IPS-20b (cell line): ENCODE measurements around the gene RFC1.

ENCODE experiments used
- H3K27ac ChIP-seq: one replicate; pipeline ENCODE4 v1.5.1; 2013; ENCODE audit warnings: low read length
- H3K27me3 ChIP-seq: 2 replicates; pipeline ENCODE4 v1.6.1; 2013; ENCODE audit warnings: mild to moderate bottlenecking, low read length, inconsistent platforms; ENCODE audit not compliant: insufficient read depth
- H3K36me3 ChIP-seq: 2 replicates; pipeline ENCODE4 v1.6.1; 2013; ENCODE audit warnings: low read depth, mild to moderate bottlenecking, inconsistent platforms, low read length, moderate library complexity; ENCODE audit not compliant: insufficient read depth
- H3K4me1 ChIP-seq: 2 replicates; pipeline ENCODE4 v1.6.1; 2013; ENCODE audit warnings: mild to moderate bottlenecking, control low read depth, inconsistent platforms, low read length, moderate library complexity; ENCODE audit not compliant: insufficient read depth
- H3K4me3 ChIP-seq: 2 replicates; pipeline ENCODE4 v1.5.1; 2013; ENCODE audit warnings: mild to moderate bottlenecking, low read length, inconsistent platforms
- H3K9ac ChIP-seq: 2 replicates; pipeline ENCODE4 v1.6.1; 2013; ENCODE audit warnings: low read depth, mild to moderate bottlenecking, inconsistent platforms, low read length, moderate library complexity
- H3K9me3 ChIP-seq: 2 replicates; pipeline ENCODE4 v1.6.1; 2013; ENCODE audit warnings: mild to moderate bottlenecking, low read depth, low read length, inconsistent platforms; ENCODE audit not compliant: insufficient read depth

Gene RFC1

DNA sequence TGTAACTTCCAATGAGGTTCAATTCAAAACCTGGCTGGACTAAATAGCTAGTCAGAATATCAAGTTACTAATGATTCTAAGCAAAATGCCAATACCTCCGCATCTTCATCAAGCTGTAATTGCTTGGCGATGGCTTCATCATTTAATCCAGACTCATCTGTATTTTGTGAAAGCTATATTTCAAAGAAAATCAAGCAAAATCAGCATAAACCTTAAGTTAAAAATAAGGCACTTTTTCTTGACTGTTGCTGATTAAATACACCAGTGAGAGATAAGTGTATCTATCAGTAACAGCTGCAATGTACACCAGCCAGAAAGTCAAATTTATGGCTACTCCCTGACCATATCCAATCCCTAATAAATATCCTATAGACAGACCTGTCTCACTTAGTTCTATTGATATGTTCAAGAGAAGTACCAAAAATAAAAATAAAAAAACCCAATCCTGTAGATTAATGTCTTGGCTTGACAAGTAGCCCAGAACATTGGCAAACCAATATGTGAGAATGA is 39.6 kb downstream of the RFC1 start:
- no peaks in the 10 kb centered on the region for H3K9me3 ChIP-seq
- peaks cover 58% of the 10 kb centered on the region for H3K36me3 ChIP-seq

DNA sequence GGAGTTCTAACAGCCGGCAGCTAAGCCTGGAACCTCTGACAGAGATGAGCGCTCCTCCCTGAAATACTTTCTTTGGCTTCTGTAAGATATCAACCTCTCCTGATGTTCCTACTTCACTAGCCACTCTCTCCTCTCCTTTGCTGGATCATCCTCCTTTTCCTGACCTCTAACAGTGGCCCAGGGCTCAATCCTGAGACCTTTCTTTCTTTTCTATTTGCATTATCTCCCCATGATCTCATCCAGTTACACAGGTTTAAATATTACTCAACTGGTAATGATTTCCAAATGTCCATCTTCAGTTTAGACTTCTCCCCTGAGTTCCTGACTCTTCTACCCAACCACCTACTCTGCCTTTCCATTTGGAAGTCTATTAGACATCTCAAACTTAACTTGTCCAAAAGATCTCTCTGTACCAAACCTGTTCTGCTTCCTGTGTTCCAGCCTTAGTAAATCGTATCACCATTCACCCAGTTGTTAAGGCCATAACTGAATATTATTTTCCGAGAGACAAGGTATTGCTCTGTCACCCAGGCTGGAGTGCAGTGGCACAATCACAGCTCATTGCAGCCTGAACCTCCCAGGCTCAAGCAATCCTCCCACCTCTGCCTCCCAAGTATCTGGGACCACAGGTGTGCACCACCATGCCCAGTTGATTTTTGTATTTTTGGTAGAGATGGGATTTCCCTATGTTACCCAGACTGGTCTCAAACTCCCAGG is 41.1 kb downstream of the RFC1 start:
- no peak overlapping the region for H3K9ac ChIP-seq
- no peaks in the 10 kb centered on the region for H3K4me1 ChIP-seq
- H3K4me3 ChIP-seq: no peak overlapping the region
- H3K36me3 ChIP-seq: peaks cover 72% of the 10 kb centered on the region
- no peak overlapping the region for H3K27ac ChIP-seq
- H3K27me3 ChIP-seq: no peaks in the 10 kb centered on the region
- no peaks in the 10 kb centered on the region for H3K9me3 ChIP-seq

More for the DNA sequence above, 39.6 kb downstream of the RFC1 start:
- H3K4me3 ChIP-seq: no peak overlapping the region
- no peak overlapping the region for H3K27ac ChIP-seq
- H3K9ac ChIP-seq: no peak overlapping the region
- H3K27me3 ChIP-seq: no peaks in the 10 kb centered on the region
- H3K4me1 ChIP-seq: no peaks in the 10 kb centered on the region

DNA sequence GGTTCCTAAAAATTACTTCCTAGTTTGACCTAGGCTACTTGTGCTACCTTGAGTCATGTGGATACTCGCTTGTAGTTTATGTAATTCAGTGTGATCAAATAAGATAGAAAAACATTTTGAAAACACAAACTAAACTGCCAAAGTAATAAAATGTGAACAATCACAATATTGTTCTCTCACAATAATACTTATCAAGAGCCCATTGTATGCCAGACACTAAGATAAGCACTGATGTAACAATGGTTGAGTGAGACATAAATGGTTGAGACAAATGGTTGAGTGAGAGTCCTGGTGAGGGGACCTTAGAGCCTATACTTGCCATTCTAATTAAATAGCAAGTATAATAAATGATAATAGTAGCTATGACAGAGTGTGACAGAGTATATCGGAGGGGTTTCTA is 41.7 kb downstream of the RFC1 start:
- no peaks in the 10 kb centered on the region for H3K9me3 ChIP-seq
- no peaks in the 10 kb centered on the region for H3K27me3 ChIP-seq
- no peaks in the 10 kb centered on the region for H3K4me1 ChIP-seq
- H3K27ac ChIP-seq: no peak overlapping the region
- peaks cover 78% of the 10 kb centered on the region for H3K36me3 ChIP-seq
- H3K9ac ChIP-seq: no peak overlapping the region
- H3K4me3 ChIP-seq: no peak overlapping the region

DNA sequence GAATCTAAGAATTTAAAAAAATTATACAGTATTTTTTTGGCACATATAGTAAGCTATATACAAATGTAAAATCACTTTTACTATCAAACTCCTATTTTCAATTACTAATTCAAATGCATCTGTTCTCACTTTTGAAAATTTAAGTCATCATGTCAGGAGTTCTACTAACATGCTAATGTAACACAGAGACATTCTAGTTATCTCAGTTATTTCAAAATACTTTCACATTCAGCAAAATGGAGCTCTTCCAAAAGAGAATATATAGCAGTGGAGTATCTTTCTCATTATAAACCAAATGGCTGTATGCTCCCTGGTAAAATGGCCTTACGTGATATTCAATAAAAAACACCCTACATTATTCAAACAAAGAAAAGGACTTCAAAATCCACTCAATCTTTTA is 42.3 kb downstream of the RFC1 start:
- no peak overlapping the region for H3K27ac ChIP-seq
- no peak overlapping the region for H3K9ac ChIP-seq
- no peaks in the 10 kb centered on the region for H3K4me1 ChIP-seq
- no peak overlapping the region for H3K4me3 ChIP-seq
- no peaks in the 10 kb centered on the region for H3K27me3 ChIP-seq
- H3K9me3 ChIP-seq: no peaks in the 10 kb centered on the region
- peaks cover 84% of the 10 kb centered on the region for H3K36me3 ChIP-seq

DNA sequence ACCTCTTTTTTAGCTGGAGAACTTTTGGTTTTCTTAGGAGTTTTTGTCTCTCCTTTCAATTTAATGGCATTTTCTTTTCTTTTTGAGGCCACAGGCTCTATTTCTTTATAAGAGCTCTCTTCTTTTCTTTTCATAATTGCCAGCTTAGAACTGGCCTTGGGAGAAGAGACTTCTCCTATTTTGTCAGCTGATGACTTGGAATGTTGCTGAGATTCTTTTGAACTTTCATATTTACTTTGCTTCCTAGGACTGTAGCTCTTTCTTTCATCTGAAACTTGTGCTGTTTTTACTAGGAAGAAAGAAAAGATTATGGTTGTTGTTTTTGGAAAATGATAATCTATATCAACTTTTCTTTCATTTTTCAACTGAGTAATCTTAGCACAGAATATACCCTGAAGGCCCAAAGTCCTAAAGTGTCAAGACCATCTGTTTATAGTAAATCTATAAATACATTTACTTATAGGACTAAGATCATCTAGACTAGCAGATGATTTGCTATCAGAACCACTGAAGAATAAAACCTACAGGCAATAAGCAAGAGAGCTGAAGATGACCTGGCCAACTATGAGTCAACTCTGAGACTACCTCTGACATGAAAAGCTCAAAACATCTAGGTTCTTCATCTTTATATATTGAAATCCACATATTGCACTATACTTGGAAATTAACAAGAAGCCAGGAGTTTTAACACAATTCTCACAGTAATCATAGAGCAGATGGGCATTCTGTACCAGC is 45.6 kb downstream of the RFC1 start:
- no peaks in the 10 kb centered on the region for H3K27me3 ChIP-seq
- H3K36me3 ChIP-seq: peaks cover 85% of the 10 kb centered on the region
- H3K4me1 ChIP-seq: no peaks in the 10 kb centered on the region
- no peak overlapping the region for H3K9ac ChIP-seq
- no peak overlapping the region for H3K4me3 ChIP-seq
- no peaks in the 10 kb centered on the region for H3K9me3 ChIP-seq
- H3K27ac ChIP-seq: no peak overlapping the region

DNA sequence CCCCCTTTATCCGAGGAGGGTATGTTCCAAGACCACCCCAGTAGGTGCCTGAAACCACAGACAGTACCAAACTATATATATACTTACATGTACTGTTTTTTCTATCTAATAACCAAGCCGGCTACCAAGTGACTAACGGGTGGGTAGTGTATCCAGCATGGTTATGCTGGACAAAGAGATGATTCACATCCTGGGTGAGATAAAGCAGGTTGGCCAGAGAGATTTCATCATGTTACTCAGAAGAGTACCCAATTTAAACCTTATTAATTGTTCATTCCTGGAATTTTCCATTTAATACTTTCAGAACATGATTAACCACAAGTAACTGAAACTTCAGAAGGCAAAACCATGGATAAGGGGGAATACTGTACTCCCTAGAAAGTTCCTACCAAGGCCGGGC is 46.5 kb downstream of the RFC1 start:
- Histone ChIP-seq H3K27me3 (no peaks in the 10 kb centered on the region), H3K9ac (no peak overlapping the region), H3K9me3 (no peaks in the 10 kb centered on the region), H3K4me1 (no peaks in the 10 kb centered on the region), H3K36me3 (peaks cover 85% of the 10 kb centered on the region), H3K4me3 (no peak overlapping the region), H3K27ac (no peak overlapping the region)

DNA sequence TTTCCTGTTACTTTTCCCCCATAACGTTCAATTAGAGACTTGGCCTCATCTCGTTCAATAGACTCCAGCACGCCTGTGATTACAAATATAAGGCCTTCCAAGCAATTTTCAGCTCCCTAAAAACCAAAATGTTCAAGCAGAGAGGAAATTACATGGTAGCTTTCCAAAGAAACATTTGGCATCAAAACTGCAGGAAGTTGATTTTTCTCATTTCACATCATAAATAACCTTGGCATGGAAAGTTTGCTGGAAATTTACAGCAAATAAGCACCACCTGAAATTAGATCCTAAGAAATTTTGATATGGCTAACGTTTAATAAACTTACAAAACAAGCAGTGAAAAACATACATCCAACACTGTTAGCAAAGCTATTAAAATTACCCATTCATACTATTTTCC is 53.3 kb downstream of the RFC1 start:
- H3K9me3 ChIP-seq: no peaks in the 10 kb centered on the region
- H3K9ac ChIP-seq: no peak overlapping the region
- H3K4me3 ChIP-seq: no peak overlapping the region
- peaks cover 95% of the 10 kb centered on the region for H3K36me3 ChIP-seq
- no peak overlapping the region for H3K27ac ChIP-seq
- no peaks in the 10 kb centered on the region for H3K27me3 ChIP-seq
- no peaks in the 10 kb centered on the region for H3K4me1 ChIP-seq

DNA sequence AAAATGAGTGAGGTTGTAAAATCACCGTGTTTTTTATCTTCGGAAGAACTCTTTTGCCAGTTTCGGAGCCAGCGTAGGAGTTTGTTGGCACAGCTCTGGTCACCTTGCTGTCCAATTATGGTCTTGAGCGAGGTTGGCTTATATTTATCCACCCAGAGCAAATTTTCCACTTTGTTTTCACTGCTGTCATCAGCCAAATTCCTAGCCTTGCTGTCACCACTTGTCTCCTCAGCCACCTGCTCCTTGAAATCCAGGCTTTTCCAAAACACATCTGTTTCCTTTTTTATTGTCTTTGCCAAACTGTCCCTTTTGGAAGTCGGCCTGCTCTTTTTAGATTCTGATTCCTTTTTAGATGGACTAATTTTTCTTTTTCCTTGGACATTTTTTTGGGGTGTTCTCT is 57.6 kb downstream of the RFC1 start:
- Histone ChIP-seq H3K9ac (no peak overlapping the region), H3K36me3 (peaks cover 98% of the 10 kb centered on the region), H3K27me3 (no peaks in the 10 kb centered on the region), H3K9me3 (no peaks in the 10 kb centered on the region), H3K4me1 (no peaks in the 10 kb centered on the region), H3K4me3 (no peak overlapping the region), H3K27ac (no peak overlapping the region)

DNA sequence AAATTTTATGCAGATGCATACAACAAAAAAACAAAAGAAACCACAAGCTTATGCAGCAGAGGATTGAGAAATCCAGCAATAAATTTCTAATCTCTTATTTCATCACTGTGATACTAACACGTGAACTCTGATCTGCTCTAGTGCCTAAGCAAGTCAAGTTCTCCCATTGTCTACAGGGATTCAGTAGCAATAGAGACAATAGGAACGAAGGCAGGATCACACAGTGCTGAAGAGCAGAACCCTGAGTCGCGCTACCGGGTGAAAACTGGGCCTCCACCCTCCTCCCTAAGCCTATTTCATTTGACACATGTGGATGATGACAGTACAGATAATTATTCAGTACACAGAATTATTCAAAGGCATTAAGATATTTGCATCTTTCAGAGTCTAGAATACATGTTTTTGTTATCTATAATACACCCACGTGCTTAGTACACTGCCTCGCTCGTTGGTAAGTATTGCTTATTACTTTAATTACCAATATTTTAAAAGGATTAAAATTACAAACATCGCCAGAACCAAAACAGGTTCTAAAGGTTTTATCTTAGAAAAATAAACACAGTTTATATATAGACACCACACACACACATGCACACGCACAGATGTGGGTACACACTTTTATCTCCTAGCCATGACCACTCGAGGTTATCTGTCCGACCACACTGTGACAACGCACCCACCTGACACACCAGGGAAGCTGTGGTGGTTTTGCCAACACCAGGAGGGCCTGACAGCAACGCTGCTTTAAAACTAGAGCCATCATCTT is 60.1 kb downstream of the RFC1 start:
- Histone ChIP-seq H3K4me1 (no peaks in the 10 kb centered on the region), H3K9me3 (no peaks in the 10 kb centered on the region), H3K9ac (no peak overlapping the region), H3K4me3 (no peak overlapping the region), H3K27me3 (no peaks in the 10 kb centered on the region), H3K27ac (no peak overlapping the region), H3K36me3 (peaks cover 97% of the 10 kb centered on the region)

DNA sequence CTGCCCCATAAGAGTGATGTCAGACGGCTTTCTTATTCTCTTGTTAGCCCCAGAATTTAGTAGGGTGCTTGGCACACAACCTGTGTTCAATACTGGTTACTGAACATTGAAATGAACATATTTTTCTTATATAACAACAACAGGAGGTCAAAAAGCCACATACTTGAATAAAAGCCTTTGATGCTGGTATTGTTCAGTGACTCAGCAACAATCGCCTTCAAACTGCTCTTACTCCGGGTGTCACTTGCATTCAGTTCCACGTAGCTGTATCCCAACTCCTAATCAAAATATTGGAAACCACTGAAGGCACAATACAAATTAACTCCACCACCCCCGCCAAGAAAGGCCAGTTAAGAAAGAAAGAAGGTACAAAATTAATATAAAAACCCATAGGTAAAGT is 61.5 kb downstream of the RFC1 start:
- Histone ChIP-seq H3K36me3 (peaks cover 97% of the 10 kb centered on the region), H3K4me1 (no peaks in the 10 kb centered on the region), H3K9me3 (no peaks in the 10 kb centered on the region), H3K27me3 (no peaks in the 10 kb centered on the region), H3K9ac (no peak overlapping the region), H3K4me3 (no peak overlapping the region), H3K27ac (no peak overlapping the region)

DNA sequence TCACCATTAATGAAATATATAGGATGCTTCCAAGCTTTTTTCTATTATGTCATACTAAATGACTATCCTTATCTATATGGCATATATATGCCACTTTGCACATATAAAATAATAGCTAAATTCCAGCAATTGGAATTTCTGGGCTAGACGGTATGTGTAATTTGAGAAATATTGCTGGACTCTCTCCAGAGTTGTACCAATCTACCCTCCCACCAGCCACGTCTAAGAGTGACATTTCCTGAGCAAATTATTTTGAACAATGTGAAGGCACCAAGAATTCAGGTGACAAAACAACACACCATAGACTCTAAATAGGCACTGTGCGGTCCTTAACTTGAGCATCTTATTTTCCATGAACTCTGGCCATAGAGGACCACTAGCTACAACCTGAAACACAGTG is 62.3 kb downstream of the RFC1 start:
- H3K9me3 ChIP-seq: no peaks in the 10 kb centered on the region
- no peak overlapping the region for H3K27ac ChIP-seq
- H3K27me3 ChIP-seq: no peaks in the 10 kb centered on the region
- H3K36me3 ChIP-seq: peaks cover 94% of the 10 kb centered on the region
- H3K4me1 ChIP-seq: no peaks in the 10 kb centered on the region
- no peak overlapping the region for H3K9ac ChIP-seq
- H3K4me3 ChIP-seq: no peak overlapping the region
